Keratinocyte (primary cell): ENCODE results near the gene SIM1. TPM values are rescaled to one million over a fixed set of nuclear protein-coding genes. Genes with fewer than 3 reads are reported as not detected.
A peak's percentile ranks its signal among the peaks of the same experiment; 100 is the strongest.

Experiments
- DNase-seq: peaks from one replicate; pipeline ENCODE4 v3.0.0-alpha.2; 2011; ENCODE audit warnings: low read depth, missing footprints, low spot score
- FAIRE-seq: peaks from 2 replicates; lab custom pipeline; 2011; peaks lifted over from hg19 to GRCh38; lab: Jason Lieb, UNC
- H2AFZ ChIP-seq: 2 replicates; pipeline ENCODE4 v1.6.0; 2012; ENCODE audit warnings: low read length, control low read depth, inconsistent platforms; ENCODE audit not compliant: control insufficient read depth
- H3K27ac ChIP-seq: 2 replicates; pipeline ENCODE4 v1.5.1; 2011; ENCODE audit warnings: low read length; ENCODE audit not compliant: control insufficient read depth, insufficient read depth
- H3K27me3 ChIP-seq: 3 replicates; pipeline ENCODE4 v1.6.0; 2011; ENCODE audit warnings: low read length; ENCODE audit not compliant: control insufficient read depth, insufficient read depth; ENCODE audit errors: extremely low read depth
- H3K36me3 ChIP-seq, 2 experiments: 2 replicates in 1 of 2; 3 replicates in 1 of 2; pipeline ENCODE4 v1.5.1; 2011; ENCODE audit warnings: low read length in 2 of 2, mild to moderate bottlenecking in 1 of 2; ENCODE audit not compliant: control insufficient read depth in 2 of 2, insufficient read depth in 2 of 2; ENCODE audit errors: extremely low read depth in 1 of 2
- H3K4me1 ChIP-seq: 3 replicates; pipeline ENCODE4 v1.5.1; 2011; ENCODE audit warnings: low read length; ENCODE audit not compliant: control insufficient read depth, insufficient read depth; ENCODE audit errors: extremely low read depth
- H3K4me2 ChIP-seq: 3 replicates; pipeline ENCODE4 v1.6.0; 2011; ENCODE audit warnings: low read depth, low read length; ENCODE audit not compliant: control insufficient read depth, insufficient read depth; ENCODE audit errors: extremely low read depth
- H3K4me3 ChIP-seq, 3 experiments: fragments of 200-600 bp in 1 of 3; sonication (generic) in 1 of 3; 2 replicates in 2 of 3; 3 replicates in 1 of 3; pipeline ENCODE4 v1.5.1; 2011 to 2016; ENCODE audit warnings: low read length in 3 of 3, mild to moderate bottlenecking in 3 of 3, control low read depth in 2 of 3, inconsistent platforms in 1 of 3, low read depth in 1 of 3, mixed read lengths in 1 of 3, mixed run types in 1 of 3, moderate library complexity in 1 of 3; ENCODE audit not compliant: control insufficient read depth in 2 of 3, insufficient read depth in 2 of 3; ENCODE audit errors: extremely low read depth in 1 of 3
- H3K79me2 ChIP-seq: 2 replicates; pipeline ENCODE4 v1.6.0; 2012; ENCODE audit warnings: low read length; ENCODE audit not compliant: control insufficient read depth, insufficient read depth
- H3K9ac ChIP-seq: 3 replicates; pipeline ENCODE4 v1.6.0; 2011; ENCODE audit warnings: low read length; ENCODE audit not compliant: control insufficient read depth, insufficient read depth; ENCODE audit errors: extremely low read depth
- H3K9me1 ChIP-seq: 3 replicates; pipeline ENCODE4 v1.6.0; 2011; ENCODE audit warnings: low read length; ENCODE audit not compliant: control insufficient read depth, insufficient read depth; ENCODE audit errors: extremely low read depth
- H3K9me3 ChIP-seq: 2 replicates; pipeline ENCODE4 v1.5.1; 2012; ENCODE audit warnings: low read depth, low read length; ENCODE audit not compliant: control insufficient read depth
- H4K20me1 ChIP-seq: 3 replicates; pipeline ENCODE4 v1.6.0; 2011; ENCODE audit warnings: low read length; ENCODE audit not compliant: control insufficient read depth, insufficient read depth; ENCODE audit errors: extremely low read depth
- EZH2 ChIP-seq: IDR thresholded peaks from one replicate; pipeline ENCODE4 v1.6.1; 2012; ENCODE audit warnings: inconsistent platforms, mild to moderate bottlenecking, low read length, moderate library complexity
- dilution Hi-C: fragments of 300-500 bp; cut with MboI; formaldehyde crosslinking; loops from one replicate; pipeline ENCODE4 v1.7.0; 2020; ENCODE audit warnings: low sequenced_read_pairs; ENCODE audit not compliant: extremely low pct_ligation_motif_present
- polyA plus RNA-seq, 5 experiments: library from polyadenylated mRNA; depleted of rRNA in 3 of 5; stranded (reverse) in 3 of 5; stranded (forward) in 1 of 5; unstranded in 1 of 5; fragments of >200 nt; gene quantifications; 1 replicate in 1 of 5; 2 replicates in 3 of 5; 3 replicates in 1 of 5; pipeline versions ENCODE4 v1.2.1 to v1.2.3, GENCODE V29; 2011 to 2012; ENCODE audit warnings: missing spikeins in 2 of 5, low read depth in 1 of 5, low replicate concordance in 1 of 5
- TF ChIP-seq, protein P1 (sequence below), 3 experiments: IDR thresholded peaks in 1 of 3; conservative IDR thresholded peaks in 1 of 3; optimal IDR thresholded peaks in 1 of 3; 2 replicates in 2 of 3; 3 replicates in 1 of 3; pipeline versions ENCODE3 to v1.5.1; 2011; ENCODE audit warnings: low read length in 3 of 3, mild to moderate bottlenecking in 3 of 3, moderate library complexity in 2 of 3, control low read depth in 1 of 3, inconsistent platforms in 1 of 3; ENCODE audit not compliant: insufficient read depth in 2 of 3; ENCODE audit errors: extremely low read depth in 1 of 3

The SIM1 gene
- polyA plus RNA-seq, 1 donor (not counting 4 experiments of a cell fraction or from before 2014, with no cell fraction given) = not detected

DNA sequence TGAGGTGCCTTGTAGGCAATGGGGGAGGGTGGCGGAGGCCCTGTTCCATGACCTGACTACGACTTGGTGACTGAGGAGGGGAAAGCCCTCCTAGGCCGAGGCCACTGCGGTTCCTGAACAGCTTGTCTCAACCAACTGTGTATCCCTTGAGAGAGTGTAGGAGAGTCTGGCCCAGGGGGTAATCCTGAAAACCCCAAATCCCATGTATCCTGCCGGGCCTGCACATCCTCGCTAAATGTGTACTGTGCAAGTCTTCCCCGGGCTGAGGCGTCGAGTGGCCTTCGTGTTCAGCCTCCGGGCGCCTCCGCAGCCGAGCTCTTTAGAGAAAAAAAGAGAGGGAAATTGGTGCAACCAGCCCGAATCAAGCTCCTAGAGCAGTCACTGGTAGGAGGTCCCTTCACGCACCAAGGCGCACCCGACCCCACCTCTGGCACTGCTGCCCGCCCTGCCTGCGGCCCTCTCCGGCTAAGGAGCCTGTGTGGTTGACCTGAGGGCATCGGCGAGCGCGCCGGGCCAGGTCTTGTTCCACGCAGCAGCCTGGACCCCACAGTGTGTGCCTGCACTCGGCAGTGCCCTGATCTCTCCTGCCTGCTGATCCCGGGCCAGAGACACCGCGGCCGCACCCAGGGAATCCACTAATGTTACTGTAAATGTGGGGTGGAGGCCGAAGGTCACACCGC, 7.3 kb downstream of the SIM1 start:
- no peak overlapping the region for H3K9ac ChIP-seq
- no peaks in the 10 kb centered on the region for H3K9me1 ChIP-seq
- dilution Hi-C loops = loop anchor here (25.0 kb wide), 1 partner anchor 345 kb away; no protein-coding TSS in a partner anchor
- H3K36me3 ChIP-seq = no peaks in the 10 kb centered on the region
- no peaks in the 10 kb centered on the region for H3K79me2 ChIP-seq
- DNase-seq (no peak), FAIRE-seq (no peak)
- H3K27me3 ChIP-seq = peaks cover 99% of the 10 kb centered on the region
- H4K20me1 ChIP-seq = peaks cover 4% of the 10 kb centered on the region
- peaks cover 2% of the 10 kb centered on the region for H3K9me3 ChIP-seq
- H3K4me2 ChIP-seq = no peak overlapping the region
- no peak overlapping the region for H3K27ac ChIP-seq
- H2AFZ ChIP-seq = no peak overlapping the region
- H3K4me3 ChIP-seq = no peak overlapping the region
- H3K4me1 ChIP-seq = no peaks in the 10 kb centered on the region
- peak; percentile 92 for TF ChIP-seq EZH2
- TF ChIP-seq, protein P1, sequence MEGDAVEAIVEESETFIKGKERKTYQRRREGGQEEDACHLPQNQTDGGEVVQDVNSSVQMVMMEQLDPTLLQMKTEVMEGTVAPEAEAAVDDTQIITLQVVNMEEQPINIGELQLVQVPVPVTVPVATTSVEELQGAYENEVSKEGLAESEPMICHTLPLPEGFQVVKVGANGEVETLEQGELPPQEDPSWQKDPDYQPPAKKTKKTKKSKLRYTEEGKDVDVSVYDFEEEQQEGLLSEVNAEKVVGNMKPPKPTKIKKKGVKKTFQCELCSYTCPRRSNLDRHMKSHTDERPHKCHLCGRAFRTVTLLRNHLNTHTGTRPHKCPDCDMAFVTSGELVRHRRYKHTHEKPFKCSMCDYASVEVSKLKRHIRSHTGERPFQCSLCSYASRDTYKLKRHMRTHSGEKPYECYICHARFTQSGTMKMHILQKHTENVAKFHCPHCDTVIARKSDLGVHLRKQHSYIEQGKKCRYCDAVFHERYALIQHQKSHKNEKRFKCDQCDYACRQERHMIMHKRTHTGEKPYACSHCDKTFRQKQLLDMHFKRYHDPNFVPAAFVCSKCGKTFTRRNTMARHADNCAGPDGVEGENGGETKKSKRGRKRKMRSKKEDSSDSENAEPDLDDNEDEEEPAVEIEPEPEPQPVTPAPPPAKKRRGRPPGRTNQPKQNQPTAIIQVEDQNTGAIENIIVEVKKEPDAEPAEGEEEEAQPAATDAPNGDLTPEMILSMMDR (optimal IDR thresholded peaks at IDR 0.05 in 1 of 3, IDR thresholded peaks at IDR 0.05 in 1 of 3, conservative IDR thresholded peaks at IDR 0.05 in 1 of 3; ENCODE audit: extremely low read depth in 1 of 3, insufficient read depth in 2 of 3, low read length in 3 of 3) = no peak

DNA sequence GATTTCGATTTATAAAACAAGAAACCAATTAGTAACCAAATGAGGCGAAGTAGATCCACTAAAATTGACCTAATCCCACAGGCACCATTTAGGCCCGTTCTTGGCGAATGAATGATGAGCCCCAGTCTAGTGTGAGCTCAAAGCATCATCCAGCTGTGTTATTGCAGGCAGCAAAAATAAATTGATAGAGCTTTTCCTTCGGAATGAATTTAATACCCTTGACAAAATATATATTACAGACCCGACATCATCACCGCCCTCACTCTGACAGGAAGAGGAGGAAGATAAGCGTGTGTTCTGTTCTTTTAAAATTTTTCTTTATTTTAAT, 7.8 kb downstream of the SIM1 start:
- Histone ChIP-seq H3K4me2 (no peak overlapping the region), H3K27ac (no peak overlapping the region), H3K27me3 (peaks cover 99% of the 10 kb centered on the region), H3K36me3 (no peaks in the 10 kb centered on the region), H4K20me1 (peaks cover 4% of the 10 kb centered on the region), H3K9me3 (peaks cover 2% of the 10 kb centered on the region), H3K4me1 (no peaks in the 10 kb centered on the region), H2AFZ (no peak overlapping the region), H3K9me1 (no peaks in the 10 kb centered on the region), H3K79me2 (no peaks in the 10 kb centered on the region), H3K4me3 (no peak overlapping the region), H3K9ac (no peak overlapping the region)
- TF ChIP-seq, protein P1 (optimal IDR thresholded peaks at IDR 0.05 in 1 of 3, IDR thresholded peaks at IDR 0.05 in 1 of 3, conservative IDR thresholded peaks at IDR 0.05 in 1 of 3; ENCODE audit: extremely low read depth in 1 of 3, insufficient read depth in 2 of 3, low read length in 3 of 3) = no peak
- no peak for TF ChIP-seq EZH2
- FAIRE-seq (no peak), DNase-seq (no peak)
- dilution Hi-C loops = loop anchor here (25.0 kb wide), 1 partner anchor 345 kb away; no protein-coding TSS in a partner anchor
